Ovary (tissue), 10 donors: ENCODE data around the gene DIO3. TPM values are rescaled to one million over a fixed set of nuclear protein-coding genes. Genes with fewer than 3 reads are reported as not detected.
A peak's percentile ranks its signal among the peaks of the same experiment; 100 is the strongest.

Experiments used
- DNase-seq, 5 donors: peaks; one replicate each; pipeline ENCODE4 v3.0.0-alpha.2; 2019 to 2020
- H3K27ac ChIP-seq, 2 donors: fragments of 200-600 bp; one replicate each; pipeline versions ENCODE4 v1.5.1 to v1.8.0; 2019 to 2022
- H3K27me3 ChIP-seq: fragments of 200-600 bp; one replicate; pipeline ENCODE4 v1.8.0; 2022
- H3K36me3 ChIP-seq: fragments of 200-600 bp; sonication (generic); one replicate; pipeline ENCODE4 v1.5.1; 2019
- H3K4me1 ChIP-seq: one replicate; pipeline ENCODE4 v1.8.1; 2013; ENCODE audit warnings: mild to moderate bottlenecking, moderate library complexity; ENCODE audit not compliant: insufficient read depth
- H3K4me3 ChIP-seq: fragments of 200-600 bp; sonication (generic); one replicate; pipeline ENCODE4 v1.5.1; 2017
- H3K9me3 ChIP-seq, 2 donors: fragments of 200-600 bp in 1 of 2; sonication (generic) in 1 of 2; one replicate each; pipeline versions ENCODE4 v1.5.1 to v1.8.1; 2013 to 2019; ENCODE audit warnings: mild to moderate bottlenecking in 1 of 2, moderate library complexity in 1 of 2
- EP300 ChIP-seq: sonication (generic); formaldehyde crosslinking; IDR thresholded peaks from one replicate; pipeline ENCODE4 v1.6.1; 2017; ENCODE audit warnings: antibody characterized with exemption
- POLR2A ChIP-seq: fragments of 450-650 bp; IDR thresholded peaks from one replicate; pipeline ENCODE4 v1.6.1; 2017; ENCODE audit warnings: antibody characterized with exemption, mild to moderate bottlenecking, moderate library complexity
- WGBS, 3 donors: extraction: QIAGEN DNeasy Blood & Tissue Kit in 1 of 3; methylation state at CpG; one replicate each; pipeline versions ENCODE4 v1.1.5 to v1.1.7; 2013 to 2017; 5-methylcytosine and 5-hydroxymethylcytosine counted together
- intact Hi-C, 4 donors: fragments of 100-400 bp; cut with DNase I; formaldehyde crosslinking; loops; one replicate each; pipeline versions ENCODE4 v1.11.0 to v1.15.1; 2022 to 2023
- long read RNA-seq, 3 donors: library from polyadenylated mRNA in 2 of 3; unstranded in 2 of 3; transcript quantifications; one replicate each; pipeline ENCODE4 v2.0.0 and lab custom pipeline, GENCODE V29; 2021 to 2026
- polyA plus RNA-seq, 2 donors: library from polyadenylated mRNA; stranded (reverse); fragments of 200-250 nt in 1 of 2; fragments of 350-450 nt in 1 of 2; fragmentation: Illumina TruSeq in 1 of 2; extraction: RNeasy Lipid Tissue Mini Kit (QIAGEN cat#74804) in 1 of 2; gene quantifications; one replicate each; pipeline ENCODE4 v1.2.3, GENCODE V29; 2013 to 2014
- total RNA-seq, 7 donors: library from RNA; depleted of rRNA in 2 of 7; stranded (reverse); fragments of >200 nt in 2 of 7; fragmentation: NEBNext Ultra II Directional in 3 of 7; extraction: Animal tissue kit (Norgen Biotek cat#: 25700) in 3 of 7; gene quantifications; one replicate each; pipeline versions ENCODE4 v1.1.0 to v1.2.4, GENCODE V29; 2016 to 2023
- TF ChIP-seq, protein P1 (sequence below), 3 donors: fragments of 450-650 bp in 2 of 3; fragments of 200-600 bp in 1 of 3; IDR thresholded peaks; one replicate each; pipeline versions ENCODE4 v1.5.1 to v1.8.0; 2016 to 2022; ENCODE audit warnings: antibody characterized with exemption in 3 of 3, mild to moderate bottlenecking in 1 of 3
- donor health status: DM: no; HTN: no; CAD: no; lungs with moderate emphysema.
- donor health status: DM: no; HTN: no; CAD: no.
- donor health status: Bipolar disorder and iron deficiency.
- donor health status: DM: yes; HTN: yes; CAD: no.
- donor health status: DM: no; HTN: no; CAD: no.
- donor health status: DM: yes; HTN: yes; CAD: no.

DIO3 gene
- total RNA-seq (10 to 100 TPM in 6 of 7 donors, 1 to 10 TPM in 1; 5.6 to 24.7 (median 14.0) TPM), polyA plus RNA-seq (10 to 100 TPM in 1 of 2 donors, 1 to 10 TPM in 1; 3.1 to 13.9 TPM)
- long read RNA-seq, donor 1, transcript DIO3-201 (1 exons, 2,102 nt) = major isoform, 42 of 44 reads
- long read RNA-seq, donor 1, partial matches to known transcripts = 0 of 44 reads
- long read RNA-seq, donor 1, other reads (novel, unspliced or antisense) = 2 of 44 reads
- long read RNA-seq, donor 2, transcript DIO3-201 (1 exons, 2,102 nt) = major isoform, 9 of 9 reads
- long read RNA-seq, donor 2, partial matches to known transcripts = 0 of 9 reads
- long read RNA-seq, donor 2, other reads (novel, unspliced or antisense) = 0 of 9 reads
- long read RNA-seq, donor 3, transcript DIO3-201 (1 exons, 2,102 nt) = major isoform, 51 of 52 reads
- long read RNA-seq, donor 3, partial matches to known transcripts = 0 of 52 reads
- long read RNA-seq, donor 3, other reads (novel, unspliced or antisense) = 1 of 52 reads

GRCh38 chr14:101561145-101561896 is at the start of gene DIO3:
DIO3 (plus strand) TSS chr14:101561495.
- no peaks in the 10 kb centered on the region for H3K36me3 ChIP-seq
- peak in 3 of 5 donors; percentile 70 to 77 (median 71) for DNase-seq
- TF ChIP-seq, protein P1, sequence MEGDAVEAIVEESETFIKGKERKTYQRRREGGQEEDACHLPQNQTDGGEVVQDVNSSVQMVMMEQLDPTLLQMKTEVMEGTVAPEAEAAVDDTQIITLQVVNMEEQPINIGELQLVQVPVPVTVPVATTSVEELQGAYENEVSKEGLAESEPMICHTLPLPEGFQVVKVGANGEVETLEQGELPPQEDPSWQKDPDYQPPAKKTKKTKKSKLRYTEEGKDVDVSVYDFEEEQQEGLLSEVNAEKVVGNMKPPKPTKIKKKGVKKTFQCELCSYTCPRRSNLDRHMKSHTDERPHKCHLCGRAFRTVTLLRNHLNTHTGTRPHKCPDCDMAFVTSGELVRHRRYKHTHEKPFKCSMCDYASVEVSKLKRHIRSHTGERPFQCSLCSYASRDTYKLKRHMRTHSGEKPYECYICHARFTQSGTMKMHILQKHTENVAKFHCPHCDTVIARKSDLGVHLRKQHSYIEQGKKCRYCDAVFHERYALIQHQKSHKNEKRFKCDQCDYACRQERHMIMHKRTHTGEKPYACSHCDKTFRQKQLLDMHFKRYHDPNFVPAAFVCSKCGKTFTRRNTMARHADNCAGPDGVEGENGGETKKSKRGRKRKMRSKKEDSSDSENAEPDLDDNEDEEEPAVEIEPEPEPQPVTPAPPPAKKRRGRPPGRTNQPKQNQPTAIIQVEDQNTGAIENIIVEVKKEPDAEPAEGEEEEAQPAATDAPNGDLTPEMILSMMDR (IDR thresholded peaks at IDR 0.05) = no peak
- TF ChIP-seq EP300 = no peak
- TF ChIP-seq POLR2A = no peak
- peak within 1 kb of the TSS in 1 of 2 donors; percentile 96 for H3K27ac ChIP-seq
- peak within 1 kb of the TSS; percentile 75 for H3K4me3 ChIP-seq
- WGBS, 3 donors = 11 to 17% (median 16%) methylated on average over 45 to 73 of the region's 73 CpGs
- peaks cover 5 to 17% of the 10 kb centered on the region in 2 donors for H3K9me3 ChIP-seq
- no peaks in the 10 kb centered on the region for H3K27me3 ChIP-seq
- intact Hi-C loops = loop anchor here in 3 of 4 donors (2.0 to 10.0 kb wide), 8 partner anchors 84 to 657 kb away; partner anchors contain the start of gene RTL1 (in 1 of the 3)
- peaks cover 10% of the 10 kb centered on the region for H3K4me1 ChIP-seq

GRCh38 chr14:101511620-101512375 is 49.5 kb upstream of the DIO3 start:
- no peaks in the 10 kb centered on the region for H3K9me3 ChIP-seq
- no peaks in the 10 kb centered on the region for H3K4me1 ChIP-seq
- 67 to 73% (median 70%) methylated on average over 14 to 20 of the region's 20 CpGs for WGBS, 3 donors
- no peaks in the 10 kb centered on the region for H3K27me3 ChIP-seq
- DNase-seq = no peak
- H3K27ac ChIP-seq = no peak overlapping the region
- no peak overlapping the region for H3K4me3 ChIP-seq
- intact Hi-C loops = no loop called here
- TF ChIP-seq, protein P1 (IDR thresholded peaks at IDR 0.05) = no peak
- no peak for TF ChIP-seq POLR2A
- no peak for TF ChIP-seq EP300
- H3K36me3 ChIP-seq = no peaks in the 10 kb centered on the region

DNA sequence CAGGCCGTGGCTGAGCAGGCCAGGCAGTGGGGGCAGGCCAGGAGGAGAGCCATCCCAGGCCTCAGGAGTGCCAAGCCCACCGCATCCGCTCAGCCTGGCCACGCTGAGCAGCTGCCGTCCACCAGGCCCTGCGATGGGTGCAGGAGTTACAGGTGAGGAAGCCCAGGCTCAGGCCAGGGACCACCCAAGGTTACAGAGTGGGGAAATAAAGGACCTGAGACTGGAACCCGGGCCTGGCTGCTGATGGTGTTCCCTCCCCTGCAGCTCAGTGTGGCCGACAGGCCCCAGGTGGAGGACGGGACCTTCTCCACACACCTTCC is 49.0 kb upstream of the DIO3 start:
- Histone ChIP-seq H3K36me3 (no peaks in the 10 kb centered on the region), H3K27me3 (no peaks in the 10 kb centered on the region), H3K9me3 (no peaks in the 10 kb centered on the region), H3K4me3 (no peak overlapping the region), H3K27ac (no peak overlapping the region), H3K4me1 (no peaks in the 10 kb centered on the region)
- 93 to 95% (median 94%) methylated on average over 9 of the region's 9 CpGs for WGBS, 3 donors
- DNase-seq = no peak
- TF ChIP-seq EP300 (no peak), POLR2A (no peak)
- TF ChIP-seq, protein P1 (IDR thresholded peaks at IDR 0.05) = no peak
- intact Hi-C loops = no loop called here

- WGBS, 3 donors = 88 to 93% (median 90%) methylated on average over 5 of the region's 5 CpGs
- no peak for DNase-seq
- Histone ChIP-seq H3K36me3 (no peaks in the 10 kb centered on the region), H3K27me3 (no peaks in the 10 kb centered on the region), H3K4me3 (no peak overlapping the region), H3K4me1 (peaks cover 5% of the 10 kb centered on the region), H3K27ac (no peak overlapping the region), H3K9me3 (no peaks in the 10 kb centered on the region)
- TF ChIP-seq EP300 (no peak), POLR2A (no peak)
- TF ChIP-seq, protein P1 (IDR thresholded peaks at IDR 0.05) = no peak
- intact Hi-C loops = no loop called here
These were observed 47.2 kb upstream of the DIO3 start for GRCh38 chr14:101514136-101514535.
